ENCODE data around the gene ADISSP.

The ADISSP gene

DNA sequence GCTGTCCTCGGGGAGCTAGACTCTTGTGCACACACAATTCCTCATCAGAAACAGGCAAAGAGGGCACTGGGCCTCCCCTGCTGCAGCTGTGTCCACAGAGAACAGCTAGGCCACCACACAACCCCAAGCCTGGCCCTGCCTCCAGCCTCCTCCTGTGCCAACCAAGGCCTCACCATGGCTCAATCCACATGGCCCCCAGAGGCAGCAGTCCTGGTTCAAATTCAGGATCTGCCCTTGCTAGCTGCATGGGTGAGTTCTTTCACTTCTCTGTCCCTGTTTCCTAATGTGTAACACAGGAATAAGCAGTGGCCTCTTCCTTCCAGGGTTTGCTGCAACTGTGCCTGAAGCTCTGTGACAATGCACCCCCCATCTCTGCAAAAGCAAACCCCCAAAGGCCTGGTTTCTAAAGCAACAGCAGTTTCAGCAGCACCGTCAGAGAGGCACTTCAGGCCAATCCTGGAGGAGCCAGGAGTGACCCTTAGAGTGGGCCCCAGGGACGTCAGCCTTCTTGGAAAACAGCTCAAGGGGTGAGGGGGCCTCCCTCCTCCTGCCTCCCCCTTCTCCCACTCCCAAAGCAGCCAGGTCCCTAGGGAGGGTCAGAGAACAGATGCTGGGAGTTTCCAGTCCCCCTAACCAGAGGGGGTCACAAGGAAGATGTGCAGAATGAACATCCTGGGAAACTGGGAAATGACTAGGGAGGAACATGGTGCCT, 2.2 kb downstream of the ADISSP start:
- no peak for DNase-seq (ENCODE audit: low spot score)

DNA sequence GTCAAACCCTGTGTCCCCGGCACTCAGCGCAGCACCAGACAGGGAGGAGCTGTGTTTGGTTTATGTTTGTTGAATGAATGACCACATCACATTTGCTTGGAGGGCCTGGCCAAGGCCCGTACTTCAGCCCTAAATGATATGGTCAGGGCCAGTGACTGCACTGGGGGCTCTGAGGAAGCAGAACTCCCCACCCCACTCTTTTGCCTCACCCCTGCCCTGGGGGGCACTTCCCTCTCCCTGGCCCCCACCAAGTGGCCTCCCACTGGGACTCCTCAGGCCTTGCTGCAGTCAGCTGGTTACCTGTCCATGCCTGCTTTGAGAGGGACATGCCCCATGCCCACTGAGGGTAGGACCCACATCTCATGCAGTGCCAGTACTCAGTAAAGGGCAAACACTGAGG, 2.9 kb downstream of the ADISSP start:
- TF ChIP-seq, protein P1, sequence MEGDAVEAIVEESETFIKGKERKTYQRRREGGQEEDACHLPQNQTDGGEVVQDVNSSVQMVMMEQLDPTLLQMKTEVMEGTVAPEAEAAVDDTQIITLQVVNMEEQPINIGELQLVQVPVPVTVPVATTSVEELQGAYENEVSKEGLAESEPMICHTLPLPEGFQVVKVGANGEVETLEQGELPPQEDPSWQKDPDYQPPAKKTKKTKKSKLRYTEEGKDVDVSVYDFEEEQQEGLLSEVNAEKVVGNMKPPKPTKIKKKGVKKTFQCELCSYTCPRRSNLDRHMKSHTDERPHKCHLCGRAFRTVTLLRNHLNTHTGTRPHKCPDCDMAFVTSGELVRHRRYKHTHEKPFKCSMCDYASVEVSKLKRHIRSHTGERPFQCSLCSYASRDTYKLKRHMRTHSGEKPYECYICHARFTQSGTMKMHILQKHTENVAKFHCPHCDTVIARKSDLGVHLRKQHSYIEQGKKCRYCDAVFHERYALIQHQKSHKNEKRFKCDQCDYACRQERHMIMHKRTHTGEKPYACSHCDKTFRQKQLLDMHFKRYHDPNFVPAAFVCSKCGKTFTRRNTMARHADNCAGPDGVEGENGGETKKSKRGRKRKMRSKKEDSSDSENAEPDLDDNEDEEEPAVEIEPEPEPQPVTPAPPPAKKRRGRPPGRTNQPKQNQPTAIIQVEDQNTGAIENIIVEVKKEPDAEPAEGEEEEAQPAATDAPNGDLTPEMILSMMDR (IDR thresholded peaks at IDR 0.05; ENCODE audit: extremely low read depth, missing control alignments): no peak
- no peak for DNase-seq (ENCODE audit: low spot score)

More for the DNA sequence above, 2.2 kb downstream of the ADISSP start:
- TF ChIP-seq, protein P1 (IDR thresholded peaks at IDR 0.05; ENCODE audit: extremely low read depth, missing control alignments): no peak

DNA sequence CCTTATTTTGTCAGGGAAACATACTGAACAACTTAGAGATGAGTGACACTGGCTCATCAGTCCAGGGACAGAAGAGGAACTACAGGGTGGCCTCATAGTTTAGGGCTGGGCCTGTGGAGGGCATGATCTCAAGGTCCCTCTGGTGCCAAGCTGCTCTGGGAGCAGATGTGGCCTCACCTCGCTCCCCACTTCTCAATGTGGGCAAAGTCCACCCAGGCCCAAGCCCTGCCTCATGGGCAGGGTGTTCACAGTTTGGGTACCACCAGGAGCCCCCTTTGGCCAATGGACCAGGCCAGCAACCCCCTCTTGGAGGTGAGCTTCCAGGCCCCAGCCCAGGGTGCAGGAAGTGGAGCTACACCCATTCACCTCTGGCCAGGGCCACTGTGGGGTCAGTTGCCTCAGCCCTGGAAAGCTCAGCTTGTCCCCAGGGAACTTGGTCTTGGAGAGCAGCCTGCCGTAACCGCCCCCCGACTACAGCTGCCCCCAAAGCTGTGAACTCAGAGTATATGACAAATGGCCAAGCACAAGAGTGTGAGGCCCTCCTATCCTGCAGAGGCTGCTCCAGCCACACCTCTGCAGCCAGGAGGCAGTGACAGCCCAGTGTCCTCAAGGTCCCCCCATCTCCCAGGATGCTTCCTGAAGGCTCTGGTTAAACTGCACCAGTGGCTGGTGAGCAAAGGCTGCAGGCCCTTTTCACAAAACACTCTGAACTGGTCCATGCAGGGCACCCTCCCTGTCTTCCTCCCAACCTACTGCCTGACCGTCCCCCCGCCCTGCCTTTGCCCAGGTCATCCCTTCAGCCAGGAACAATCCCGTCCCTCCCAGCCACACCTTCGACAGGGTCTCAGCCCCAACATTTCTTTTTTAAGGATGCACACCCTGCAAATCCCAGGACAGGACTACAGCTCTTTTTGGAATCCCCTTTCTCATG, 3.6 kb downstream of the ADISSP start:
- no peak for DNase-seq (ENCODE audit: low spot score)
- TF ChIP-seq, protein P1 (IDR thresholded peaks at IDR 0.05; ENCODE audit: extremely low read depth, missing control alignments): no peak

DNA sequence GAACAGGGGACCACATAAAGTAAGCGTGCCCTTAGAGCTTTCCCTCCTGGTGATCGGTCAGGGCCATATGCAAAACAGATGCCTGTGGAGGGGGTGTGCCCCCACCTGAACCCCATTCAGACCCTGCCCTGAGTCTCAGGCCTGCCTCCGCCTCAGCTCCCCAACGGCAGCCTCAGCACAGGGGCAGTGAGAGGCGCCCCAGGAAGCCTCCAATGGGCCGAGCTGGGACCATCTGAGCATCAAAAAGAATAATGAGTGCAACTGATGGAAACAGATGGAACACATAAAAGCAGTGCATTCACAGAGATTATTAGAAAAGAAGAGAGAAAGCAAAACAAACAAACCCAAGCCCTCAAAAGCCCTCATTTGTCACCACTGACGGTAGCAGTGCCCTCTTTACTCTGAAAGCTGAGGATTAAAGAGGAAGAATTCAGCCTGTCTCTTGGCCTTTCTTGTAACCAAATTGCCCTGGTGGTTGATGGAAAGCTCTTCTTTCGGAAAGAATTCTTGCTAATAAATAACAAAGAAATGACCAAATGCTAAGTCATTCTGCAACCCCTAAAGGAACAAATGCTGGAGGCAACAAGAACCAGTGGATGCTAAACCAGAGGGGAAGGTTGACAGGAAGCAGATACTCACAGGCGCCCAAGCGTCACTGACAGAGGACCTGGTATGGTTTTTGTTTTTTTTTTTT, 6.8 kb downstream of the ADISSP start:
- no peak for DNase-seq (ENCODE audit: low spot score)
- TF ChIP-seq, protein P1 (IDR thresholded peaks at IDR 0.05; ENCODE audit: extremely low read depth, missing control alignments): no peak

DNA sequence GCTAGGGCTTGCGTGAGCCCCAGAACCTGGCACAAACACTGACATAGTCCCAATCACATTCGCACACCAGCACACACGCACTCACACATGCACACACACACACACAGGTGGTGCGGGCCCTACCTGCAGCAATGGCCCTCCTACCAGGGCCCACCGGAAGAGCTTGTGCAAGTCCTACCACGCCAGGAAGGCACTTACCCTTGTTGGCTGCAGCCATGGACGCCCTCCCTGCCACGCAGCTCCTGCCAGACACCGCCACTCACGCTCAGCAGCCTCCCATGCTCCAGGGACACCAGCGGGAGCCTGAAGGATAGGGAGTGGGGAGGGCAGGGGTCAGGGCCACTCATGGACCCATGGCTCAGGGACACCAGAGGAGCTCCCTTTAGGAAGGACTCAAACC, 7.7 kb downstream of the ADISSP start:
- no peak for DNase-seq (ENCODE audit: low spot score)
- TF ChIP-seq, protein P1 (IDR thresholded peaks at IDR 0.05; ENCODE audit: extremely low read depth, missing control alignments): no peak

DNA sequence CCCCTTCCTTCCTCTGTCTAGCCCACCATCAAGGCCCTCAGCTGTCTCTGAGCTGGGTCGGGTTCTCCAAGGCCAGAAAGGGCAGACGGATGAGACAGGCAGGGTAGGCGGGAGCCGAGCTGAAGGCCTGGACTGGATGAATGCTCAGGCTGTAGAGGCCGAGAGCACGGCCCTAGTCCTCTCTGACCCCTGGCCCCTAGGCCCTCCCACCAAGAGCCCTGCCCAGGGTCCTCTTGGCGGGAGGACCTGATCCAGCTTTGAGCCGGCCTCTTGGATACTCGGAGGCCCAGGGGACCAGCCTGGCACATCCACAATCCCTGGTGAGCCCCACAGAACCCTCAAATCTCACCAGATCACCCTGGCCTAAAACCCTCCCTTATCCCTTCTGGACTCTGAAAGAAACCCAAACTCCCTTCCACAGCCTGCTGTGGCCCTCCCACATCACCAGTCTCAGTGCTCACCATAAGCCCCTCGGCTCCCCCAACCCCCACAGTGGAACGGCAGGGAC, 8.2 kb downstream of the ADISSP start:
- no peak for DNase-seq (ENCODE audit: low spot score)
- TF ChIP-seq, protein P1 (IDR thresholded peaks at IDR 0.05; ENCODE audit: extremely low read depth, missing control alignments): no peak

All from GM20000 (cell line).